Parathyroid adenoma (tissue), 2 donors: ENCODE measurements around the gene RGS6.

ENCODE experiments used
- H2AFZ ChIP-seq: fragments of 300-600 bp; sonication (generic); one replicate; pipeline ENCODE4 v1.7.0; 2017; ENCODE audit warnings: antibody characterized with exemption, mild to moderate bottlenecking
- H3K27ac ChIP-seq: fragments of 300-600 bp; sonication (generic); one replicate; pipeline ENCODE4 v1.7.0; 2017
- H3K27me3 ChIP-seq: fragments of 300-600 bp; sonication (generic); one replicate; pipeline ENCODE4 v1.7.0; 2017; ENCODE audit warnings: low read length; ENCODE audit not compliant: control insufficient read depth, insufficient read depth
- H3K36me3 ChIP-seq: fragments of 300-600 bp; sonication (generic); one replicate; pipeline ENCODE4 v1.7.0; 2017; ENCODE audit warnings: low read length; ENCODE audit not compliant: control insufficient read depth, insufficient read depth
- H3K4me1 ChIP-seq: fragments of 300-600 bp; sonication (generic); one replicate; pipeline ENCODE4 v1.7.0; 2017; ENCODE audit warnings: control low read depth
- H3K4me2 ChIP-seq: fragments of 300-600 bp; sonication (generic); one replicate; pipeline ENCODE4 v1.7.0; 2017; ENCODE audit warnings: low read length
- H3K4me3 ChIP-seq: fragments of 300-600 bp; sonication (generic); one replicate; pipeline ENCODE4 v1.7.0; 2017; ENCODE audit warnings: low read depth, low read length
- H3K79me2 ChIP-seq: fragments of 300-600 bp; sonication (generic); one replicate; pipeline ENCODE4 v1.7.0; 2017; ENCODE audit warnings: control low read depth
- H3K9ac ChIP-seq: fragments of 300-600 bp; sonication (generic); one replicate; pipeline ENCODE4 v1.7.0; 2017; ENCODE audit warnings: mild to moderate bottlenecking
- H3K9me3 ChIP-seq: fragments of 300-600 bp; sonication (generic); one replicate; pipeline ENCODE4 v1.7.0; 2017; ENCODE audit warnings: low read length; ENCODE audit not compliant: control insufficient read depth
- CTCF ChIP-seq: fragments of 300-600 bp; sonication (generic); IDR thresholded peaks from one replicate; pipeline ENCODE4 v1.7.0; 2017; ENCODE audit warnings: antibody characterized with exemption, mild to moderate bottlenecking
- donor health status: primary hyperparathyroidism.

Gene RGS6

GRCh38 chr14:72588521-72588920, 656.3 kb downstream of the RGS6 start:
- Histone ChIP-seq H3K9me3 (no peaks in the 10 kb centered on the region), H3K36me3 (no peaks in the 10 kb centered on the region), H3K4me1 (peaks cover 23% of the 10 kb centered on the region), H3K27me3 (no peaks in the 10 kb centered on the region), H2AFZ (no peak overlapping the region), H3K4me2 (no peak overlapping the region), H3K4me3 (no peak overlapping the region), H3K9ac (no peak overlapping the region), H3K79me2 (no peaks in the 10 kb centered on the region), H3K27ac (no peak overlapping the region)
- TF ChIP-seq CTCF: no peak

- Histone ChIP-seq H3K4me2 (no peak overlapping the region), H3K4me3 (no peak overlapping the region), H3K27me3 (no peaks in the 10 kb centered on the region), H3K9ac (no peak overlapping the region), H2AFZ (no peak overlapping the region), H3K79me2 (no peaks in the 10 kb centered on the region), H3K36me3 (no peaks in the 10 kb centered on the region), H3K9me3 (no peaks in the 10 kb centered on the region), H3K4me1 (peaks cover 20% of the 10 kb centered on the region), H3K27ac (no peak overlapping the region)
- TF ChIP-seq CTCF: no peak
Observed at GRCh38 chr14:72589652-72590051, 657.4 kb downstream of the RGS6 start.

- H3K36me3 ChIP-seq: no peaks in the 10 kb centered on the region
- no peaks in the 10 kb centered on the region for H3K9me3 ChIP-seq
- no peaks in the 10 kb centered on the region for H3K27me3 ChIP-seq
Observed at GRCh38 chr14:72590577-72590976, 658.3 kb downstream of the RGS6 start.

GRCh38 chr14:72591391-72591790, 659.2 kb downstream of the RGS6 start:
- H3K4me1 ChIP-seq: peaks cover 27% of the 10 kb centered on the region
- no peak overlapping the region for H3K4me3 ChIP-seq
- no peaks in the 10 kb centered on the region for H3K79me2 ChIP-seq
- no peak overlapping the region for H3K27ac ChIP-seq
- no peak overlapping the region for H2AFZ ChIP-seq
- no peak overlapping the region for H3K9ac ChIP-seq
- no peak overlapping the region for H3K4me2 ChIP-seq
- TF ChIP-seq CTCF: no peak
- no peaks in the 10 kb centered on the region for H3K27me3 ChIP-seq
- H3K9me3 ChIP-seq: no peaks in the 10 kb centered on the region
- no peaks in the 10 kb centered on the region for H3K36me3 ChIP-seq

More at GRCh38 chr14:72590577-72590976, 658.3 kb downstream of the RGS6 start:
- peaks cover 27% of the 10 kb centered on the region for H3K4me1 ChIP-seq
- H3K4me3 ChIP-seq: no peak overlapping the region
- no peak overlapping the region for H3K4me2 ChIP-seq
- H3K79me2 ChIP-seq: no peaks in the 10 kb centered on the region
- no peak overlapping the region for H2AFZ ChIP-seq
- H3K27ac ChIP-seq: no peak overlapping the region
- no peak overlapping the region for H3K9ac ChIP-seq
- no peak for TF ChIP-seq CTCF

GRCh38 chr14:72594099-72594901, 662.1 kb downstream of the RGS6 start:
- Histone ChIP-seq H3K4me2 (no peak overlapping the region), H3K9me3 (no peaks in the 10 kb centered on the region), H3K79me2 (no peaks in the 10 kb centered on the region), H2AFZ (no peak overlapping the region), H3K4me1 (peaks cover 29% of the 10 kb centered on the region), H3K27ac (peak overlapping the region; percentile 50), H3K4me3 (no peak overlapping the region), H3K27me3 (no peaks in the 10 kb centered on the region), H3K9ac (no peak overlapping the region), H3K36me3 (no peaks in the 10 kb centered on the region)
- TF ChIP-seq CTCF: no peak
